Activated naive CD8-positive, alpha-beta T cell treated with anti-CD3 and anti-CD28 coated beads, Interleukin-2, amount 10 ng/mL, durations not matched to agents 7 days and 5 days (primary cell): ENCODE data around the gene USP6NL. TPM values are rescaled to one million over a fixed set of nuclear protein-coding genes. Genes with fewer than 3 reads are reported as not detected.

Source experiments
- ATAC-seq: fragments of 150-1000 bp; cut with Tn5 transposase; one replicate; pipeline ENCODE4 v1.10.0; 2021; ENCODE audit warnings: low read depth, moderate library complexity
- POLR2A ChIA-PET: fragments of 350-600 bp; sonication (Branson Sonifier 250); formaldehyde crosslinking; loops from one replicate; lab custom pipeline; 2021; ENCODE audit warnings: antibody characterized with exemption; lab: Charles Lee
- DNase-seq: peaks from one replicate; pipeline ENCODE4 v3.0.0; 2021
- H3K27ac Mint-ChIP-seq: one replicate; pipeline ENCODE4 v1.8.0; 2022; ENCODE audit warnings: mild to moderate bottlenecking, mixed read lengths
- H3K27me3 Mint-ChIP-seq: one replicate; pipeline ENCODE4 v1.8.0; 2022; ENCODE audit warnings: mild to moderate bottlenecking, moderate library complexity, mixed read lengths
- H3K36me3 Mint-ChIP-seq: one replicate; pipeline ENCODE4 v1.8.0; 2021; ENCODE audit warnings: mild to moderate bottlenecking, mixed read lengths
- H3K4me1 Mint-ChIP-seq: one replicate; pipeline ENCODE4 v1.8.0; 2021; ENCODE audit warnings: mixed read lengths
- H3K4me3 Mint-ChIP-seq: one replicate; pipeline ENCODE4 v1.8.0; 2022; ENCODE audit warnings: mild to moderate bottlenecking, moderate library complexity, mixed read lengths
- H3K9me3 Mint-ChIP-seq: one replicate; pipeline ENCODE4 v1.8.0; 2021; ENCODE audit warnings: mixed read lengths
- total RNA-seq, 2 experiments: library from RNA; stranded (reverse); gene quantifications; one replicate each; pipeline ENCODE4 v1.2.3, GENCODE V29; 2021

The USP6NL gene
- total RNA-seq, 2 experiments from 2014 or later, result 4.4 to 5.6 TPM

DNA sequence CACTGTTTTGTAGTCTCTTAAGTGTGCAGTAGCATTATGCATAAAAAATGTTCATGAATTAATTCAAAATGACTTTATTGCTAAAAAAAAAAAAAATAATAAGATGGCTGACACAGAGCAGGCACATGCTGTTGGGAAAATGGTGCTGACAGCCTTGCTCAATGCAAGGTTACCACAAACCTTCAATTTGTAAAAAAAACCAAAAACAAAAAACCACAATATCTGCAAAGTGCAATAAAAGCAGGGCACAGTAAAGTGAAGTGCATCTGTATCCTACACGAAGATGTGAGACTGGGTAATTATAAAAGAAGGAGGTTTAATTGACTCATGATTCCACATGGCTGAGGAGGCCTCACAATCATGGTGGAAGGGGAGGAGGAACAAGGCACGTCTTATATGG lies 185.8 kb downstream of the USP6NL start:
- DNase-seq, result no peak
- no peak for ATAC-seq
- POLR2A ChIA-PET, result no interaction called here
- H3K4me1 Mint-ChIP-seq, result peaks cover 2% of the 10 kb centered on the region
- no peak overlapping the region for H3K4me3 Mint-ChIP-seq
- peaks cover 2% of the 10 kb centered on the region for H3K27me3 Mint-ChIP-seq
- H3K9me3 Mint-ChIP-seq, result peaks cover 15% of the 10 kb centered on the region
- H3K27ac Mint-ChIP-seq, result no peak overlapping the region
- H3K36me3 Mint-ChIP-seq, result peaks cover 6% of the 10 kb centered on the region

DNA sequence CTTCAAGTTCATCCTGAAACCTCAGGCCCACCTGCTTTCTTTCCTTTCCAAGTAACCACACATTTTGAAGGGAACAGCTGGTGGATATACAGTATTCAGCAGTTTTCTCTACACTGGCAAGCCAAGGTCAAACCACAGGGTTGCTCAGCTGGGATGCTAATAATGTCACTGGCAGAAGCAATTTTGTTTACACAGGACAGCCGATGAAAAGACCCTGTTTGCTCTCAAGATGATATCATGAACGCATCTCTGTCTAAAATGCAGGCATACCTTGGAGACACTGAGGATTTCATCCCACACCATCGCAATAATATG lies 186.2 kb downstream of the USP6NL start:
- no peak overlapping the region for H3K27ac Mint-ChIP-seq
- no peak overlapping the region for H3K4me3 Mint-ChIP-seq
- peaks cover 16% of the 10 kb centered on the region for H3K9me3 Mint-ChIP-seq
- H3K36me3 Mint-ChIP-seq, result peaks cover 7% of the 10 kb centered on the region
- peaks cover 2% of the 10 kb centered on the region for H3K4me1 Mint-ChIP-seq
- no peak for ATAC-seq
- DNase-seq, result no peak
- H3K27me3 Mint-ChIP-seq, result peaks cover 2% of the 10 kb centered on the region
- POLR2A ChIA-PET, result no interaction called here

DNA sequence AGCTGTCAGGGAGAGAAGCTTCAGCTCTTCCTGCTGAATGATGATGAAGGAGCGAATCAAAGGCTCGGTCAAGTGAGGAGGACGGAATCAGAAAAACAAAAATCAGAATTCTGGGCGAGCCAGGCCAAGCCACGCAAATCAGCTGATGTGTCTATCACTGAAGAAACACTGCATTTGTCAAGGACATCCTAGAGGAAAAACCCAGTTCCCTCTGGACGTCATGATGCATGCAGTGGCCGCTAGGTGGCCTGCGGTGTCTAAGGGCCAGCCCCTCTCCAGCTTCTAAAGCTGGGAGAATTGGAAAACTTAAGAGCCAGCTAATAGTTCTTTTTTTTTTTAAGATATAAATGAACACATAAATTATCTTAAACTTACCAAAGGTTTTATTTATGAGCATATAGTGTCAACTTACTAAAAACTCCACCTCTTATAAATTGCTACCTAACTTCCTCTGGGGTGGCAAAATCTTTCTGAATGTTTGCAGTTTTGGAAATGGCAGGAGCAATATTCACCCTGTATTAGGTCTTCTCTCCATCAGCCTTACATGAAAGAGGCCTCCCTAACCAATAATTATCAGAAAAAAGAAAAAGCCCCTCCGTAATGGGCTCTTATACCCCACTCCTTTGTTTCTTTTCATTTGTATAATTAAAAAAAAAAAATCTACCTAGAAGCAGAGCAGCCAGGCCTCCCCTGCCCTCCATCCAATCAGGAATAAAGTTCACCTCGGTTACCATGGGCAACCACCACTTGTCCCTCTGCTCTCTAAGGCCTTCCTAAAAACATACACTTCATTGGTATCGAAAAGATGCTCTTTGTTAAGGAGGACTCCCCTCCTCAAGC lies 186.8 kb downstream of the USP6NL start:
- no peak for DNase-seq
- H3K27ac Mint-ChIP-seq, result no peak overlapping the region
- no peak for ATAC-seq

DNA sequence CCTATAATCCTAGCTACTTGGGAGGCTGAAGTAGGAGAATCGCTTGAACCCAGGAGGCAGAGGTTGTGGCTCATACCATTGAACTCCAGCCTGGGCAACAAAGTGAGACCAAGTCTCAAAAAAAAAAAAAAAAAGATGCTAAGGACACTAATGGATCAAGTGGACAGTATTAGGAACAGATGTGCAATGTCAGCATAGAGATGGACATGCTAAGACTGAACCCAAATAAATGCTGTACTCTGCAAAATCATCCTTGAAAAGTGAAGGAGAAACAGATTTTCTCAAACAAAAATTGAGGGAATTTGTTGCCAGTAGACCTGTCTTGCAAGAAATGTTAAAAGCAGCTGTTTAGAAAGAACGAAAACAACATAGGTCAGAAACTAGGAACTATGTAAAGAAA lies 194.5 kb downstream of the USP6NL start:
- Mint-ChIP-seq H3K4me3 (no peak overlapping the region), H3K4me1 (peaks cover 1% of the 10 kb centered on the region), H3K9me3 (peaks cover 12% of the 10 kb centered on the region), H3K27me3 (peaks cover 2% of the 10 kb centered on the region), H3K27ac (no peak overlapping the region), H3K36me3 (peaks cover 6% of the 10 kb centered on the region)
- DNase-seq (no peak), ATAC-seq (no peak)
- POLR2A ChIA-PET, result interaction anchor here (0.7 kb wide), 1 partner anchor 20 kb away, joined by 3 read pairs; no protein-coding TSS in a partner anchor

More for the DNA sequence above, 186.8 kb downstream of the USP6NL start:
- Mint-ChIP-seq H3K4me3 (no peak overlapping the region), H3K9me3 (peaks cover 16% of the 10 kb centered on the region), H3K4me1 (peaks cover 2% of the 10 kb centered on the region), H3K36me3 (peaks cover 7% of the 10 kb centered on the region), H3K27me3 (peaks cover 2% of the 10 kb centered on the region)
- POLR2A ChIA-PET, result no interaction called here

- ATAC-seq (no peak), DNase-seq (no peak)
- peaks cover 6% of the 10 kb centered on the region for H3K27me3 Mint-ChIP-seq
- H3K4me3 Mint-ChIP-seq, result no peak overlapping the region
- H3K4me1 Mint-ChIP-seq, result peaks cover 1% of the 10 kb centered on the region
- H3K27ac Mint-ChIP-seq, result no peak overlapping the region
- peaks cover 8% of the 10 kb centered on the region for H3K9me3 Mint-ChIP-seq
- POLR2A ChIA-PET, result no interaction called here
- H3K36me3 Mint-ChIP-seq, result peaks cover 4% of the 10 kb centered on the region
Measured at GRCh38 chr10:11415095-11415494, 196.4 kb downstream of the USP6NL start.

- ATAC-seq (no peak), DNase-seq (no peak)
- Mint-ChIP-seq H3K36me3 (peaks cover 4% of the 10 kb centered on the region), H3K4me3 (no peak overlapping the region), H3K27me3 (peaks cover 7% of the 10 kb centered on the region), H3K9me3 (peaks cover 8% of the 10 kb centered on the region), H3K4me1 (peaks cover 1% of the 10 kb centered on the region), H3K27ac (no peak overlapping the region)
- POLR2A ChIA-PET, result no interaction called here
Measured at GRCh38 chr10:11414314-11415038, 197.0 kb downstream of the USP6NL start.

DNA sequence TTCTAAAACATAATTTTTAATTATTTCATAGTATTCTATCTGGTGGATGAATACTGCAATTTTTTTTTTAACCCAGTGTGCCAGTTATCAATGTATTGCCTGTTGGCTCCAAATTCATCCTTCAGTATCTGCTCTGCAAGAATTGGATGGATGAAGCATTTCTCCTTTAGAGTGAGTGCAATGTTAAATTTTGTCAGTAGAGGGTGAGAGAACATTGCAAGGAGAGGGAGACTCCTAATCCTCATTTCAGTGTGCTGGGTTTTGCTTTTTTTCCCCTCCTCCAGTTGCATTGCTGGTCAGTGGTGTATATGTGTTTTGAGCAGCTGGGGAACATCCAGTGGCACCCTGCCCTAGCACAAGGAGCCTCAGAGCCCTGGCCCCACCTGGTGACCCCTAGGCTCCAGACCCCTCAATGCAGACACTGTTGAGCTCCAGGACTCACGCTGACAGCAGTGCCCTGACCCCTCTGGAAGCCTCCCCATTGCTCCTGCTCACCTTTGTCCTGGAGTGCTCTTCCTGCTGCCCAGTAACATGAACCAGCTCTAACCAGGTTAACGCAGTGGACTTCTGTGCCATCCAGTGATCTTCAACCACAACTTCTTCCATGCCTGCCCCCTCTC lies 199.4 kb downstream of the USP6NL start:
- no peak overlapping the region for H3K27ac Mint-ChIP-seq
- DNase-seq, result no peak
- H3K4me1 Mint-ChIP-seq, result peaks cover 12% of the 10 kb centered on the region
- ATAC-seq, result peak; percentile 39
- peaks cover 1% of the 10 kb centered on the region for H3K9me3 Mint-ChIP-seq
- peaks cover 5% of the 10 kb centered on the region for H3K36me3 Mint-ChIP-seq
- peaks cover 7% of the 10 kb centered on the region for H3K27me3 Mint-ChIP-seq
- no peak overlapping the region for H3K4me3 Mint-ChIP-seq
- POLR2A ChIA-PET, result no interaction called here

DNA sequence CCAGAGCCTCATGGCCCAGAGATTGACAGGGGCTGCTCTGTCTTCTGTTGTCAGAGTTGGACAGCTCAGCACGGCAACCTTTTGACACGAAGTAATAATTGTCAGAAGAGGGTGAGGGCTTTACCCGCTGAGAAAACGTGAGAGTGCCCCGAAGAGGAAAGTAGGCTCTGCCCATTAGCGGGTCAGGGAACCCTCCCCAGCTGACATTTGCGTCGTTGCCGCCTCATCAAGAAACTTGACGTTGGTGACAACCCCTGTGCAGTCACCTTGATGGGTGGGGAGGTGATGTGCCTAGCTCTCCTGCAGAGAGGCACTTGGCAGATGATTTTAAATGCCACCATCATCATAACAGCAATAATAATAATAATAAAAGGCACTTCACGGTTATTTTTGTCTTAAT lies 202.1 kb downstream of the USP6NL start:
- peaks cover 7% of the 10 kb centered on the region for H3K27me3 Mint-ChIP-seq
- no peak overlapping the region for H3K4me3 Mint-ChIP-seq
- peaks cover 7% of the 10 kb centered on the region for H3K9me3 Mint-ChIP-seq
- ATAC-seq (no peak), DNase-seq (no peak)
- POLR2A ChIA-PET, result no interaction called here
- peaks cover 11% of the 10 kb centered on the region for H3K4me1 Mint-ChIP-seq
- H3K36me3 Mint-ChIP-seq, result peaks cover 10% of the 10 kb centered on the region
- H3K27ac Mint-ChIP-seq, result no peak overlapping the region

- H3K36me3 Mint-ChIP-seq, result peaks cover 11% of the 10 kb centered on the region
- H3K27ac Mint-ChIP-seq, result no peak overlapping the region
- H3K4me3 Mint-ChIP-seq, result no peak overlapping the region
- DNase-seq (no peak), ATAC-seq (no peak)
- peaks cover 7% of the 10 kb centered on the region for H3K9me3 Mint-ChIP-seq
- peaks cover 17% of the 10 kb centered on the region for H3K4me1 Mint-ChIP-seq
- POLR2A ChIA-PET, result no interaction called here
- peaks cover 7% of the 10 kb centered on the region for H3K27me3 Mint-ChIP-seq
Measured at GRCh38 chr10:11407939-11408338, 203.5 kb downstream of the USP6NL start.

GRCh38 chr10:11406746-11407145 lies 204.7 kb downstream of the USP6NL start:
- peaks cover 10% of the 10 kb centered on the region for H3K9me3 Mint-ChIP-seq
- no peak overlapping the region for H3K4me3 Mint-ChIP-seq
- peak overlapping the region; percentile 48 for H3K27ac Mint-ChIP-seq

GRCh38 chr10:11404901-11405300 lies 206.5 kb downstream of the USP6NL start:
- peak overlapping the region; percentile 27 for H3K27ac Mint-ChIP-seq
- POLR2A ChIA-PET, result interaction anchor here (1.0 kb wide), 1 partner anchor 241 kb away, joined by 3 read pairs; no protein-coding TSS in a partner anchor
- H3K27me3 Mint-ChIP-seq, result no peaks in the 10 kb centered on the region
- H3K36me3 Mint-ChIP-seq, result peaks cover 19% of the 10 kb centered on the region
- peaks cover 42% of the 10 kb centered on the region for H3K4me1 Mint-ChIP-seq
- ATAC-seq (no peak), DNase-seq (no peak)
- peaks cover 10% of the 10 kb centered on the region for H3K9me3 Mint-ChIP-seq
- no peak overlapping the region for H3K4me3 Mint-ChIP-seq

More at GRCh38 chr10:11406746-11407145, 204.7 kb downstream of the USP6NL start:
- Mint-ChIP-seq H3K4me1 (peaks cover 27% of the 10 kb centered on the region), H3K27me3 (peaks cover 7% of the 10 kb centered on the region), H3K36me3 (peaks cover 18% of the 10 kb centered on the region)
- POLR2A ChIA-PET, result no interaction called here
- no peak for ATAC-seq
- no peak for DNase-seq
